ENCODE results near the gene TDRD7. TPM values are rescaled to one million over a fixed set of nuclear protein-coding genes. Genes with fewer than 3 reads are reported as not detected.

The TDRD7 gene
- total and polyA plus RNA-seq, 3 donors from 2014 or later, result 31.2 to 85.8 (median 32.2) TPM

GRCh38 chr9:97480174-97480573, 68.3 kb downstream of the TDRD7 start:
- intact Hi-C loops (cut with DNase I; ENCODE audit: low total_unique reads), result no loop called here
- no peak overlapping the region for H3K27ac ChIP-seq

GRCh38 chr9:97480749-97481148, 68.9 kb downstream of the TDRD7 start:
- no peak for DNase-seq
- no peak for TF ChIP-seq POLR2A (IDR thresholded peaks at IDR 0.05)
- no peak for TF ChIP-seq CTCF (IDR thresholded peaks at IDR 0.05)
- Histone ChIP-seq H3K4me1 (no peaks in the 10 kb centered on the region), H3K9me3 (no peaks in the 10 kb centered on the region), H3K27me3 (no peaks in the 10 kb centered on the region), H3K4me3 (no peak overlapping the region), H3K36me3 (ENCODE audit: low read depth, missing control alignments) (no peaks in the 10 kb centered on the region), H3K27ac (no peak overlapping the region)
- 65 to 79% methylated on average over 1 of the region's 1 CpG for WGBS, 2 donors
- intact Hi-C loops (cut with DNase I; ENCODE audit: low total_unique reads), result no loop called here

More at GRCh38 chr9:97480174-97480573, 68.3 kb downstream of the TDRD7 start:
- Histone ChIP-seq H3K27me3 (no peaks in the 10 kb centered on the region), H3K4me1 (no peaks in the 10 kb centered on the region), H3K36me3 (ENCODE audit: low read depth, missing control alignments) (no peaks in the 10 kb centered on the region), H3K4me3 (no peak overlapping the region), H3K9me3 (no peaks in the 10 kb centered on the region)
- WGBS, 2 donors, result 70 to 73% methylated on average over 1 of the region's 1 CpG
- no peak for DNase-seq
- no peak for TF ChIP-seq CTCF (IDR thresholded peaks at IDR 0.05)
- TF ChIP-seq POLR2A (IDR thresholded peaks at IDR 0.05), result no peak

GRCh38 chr9:97484134-97484533, 72.2 kb downstream of the TDRD7 start:
- no peaks in the 10 kb centered on the region for H3K4me1 ChIP-seq
- H3K27ac ChIP-seq, result no peak overlapping the region
- H3K9me3 ChIP-seq, result no peaks in the 10 kb centered on the region
- no peak for DNase-seq
- WGBS, 2 donors, result 100% methylated on average over 1 of the region's 1 CpG
- H3K27me3 ChIP-seq, result no peaks in the 10 kb centered on the region
- H3K4me3 ChIP-seq, result no peak overlapping the region
- TF ChIP-seq POLR2A (IDR thresholded peaks at IDR 0.05) (no peak), CTCF (IDR thresholded peaks at IDR 0.05) (no peak)
- H3K36me3 ChIP-seq (ENCODE audit: low read depth, missing control alignments), result no peaks in the 10 kb centered on the region
- intact Hi-C loops (cut with DNase I; ENCODE audit: low total_unique reads), result no loop called here

GRCh38 chr9:97487107-97487506, 75.2 kb downstream of the TDRD7 start:
- no peaks in the 10 kb centered on the region for H3K27me3 ChIP-seq
- no peak overlapping the region for H3K27ac ChIP-seq
- H3K9me3 ChIP-seq, result no peaks in the 10 kb centered on the region
- no peak overlapping the region for H3K4me3 ChIP-seq
- no peak for DNase-seq
- intact Hi-C loops (cut with DNase I; ENCODE audit: low total_unique reads), result no loop called here
- TF ChIP-seq POLR2A (IDR thresholded peaks at IDR 0.05) (no peak), CTCF (IDR thresholded peaks at IDR 0.05) (no peak)
- WGBS, 2 donors, result 90 to 94% methylated on average over 2 of the region's 2 CpGs
- H3K4me1 ChIP-seq, result no peaks in the 10 kb centered on the region
- no peaks in the 10 kb centered on the region for H3K36me3 ChIP-seq (ENCODE audit: low read depth, missing control alignments)

- H3K9me3 ChIP-seq, result no peaks in the 10 kb centered on the region
- H3K27me3 ChIP-seq, result no peaks in the 10 kb centered on the region
- WGBS, 2 donors, result 92 to 94% methylated on average over 1 of the region's 1 CpG
- DNase-seq, result no peak
- H3K27ac ChIP-seq, result no peak overlapping the region
- H3K36me3 ChIP-seq (ENCODE audit: low read depth, missing control alignments), result no peaks in the 10 kb centered on the region
- no peak for TF ChIP-seq POLR2A (IDR thresholded peaks at IDR 0.05)
- no peak for TF ChIP-seq CTCF (IDR thresholded peaks at IDR 0.05)
- H3K4me3 ChIP-seq, result no peak overlapping the region
- H3K4me1 ChIP-seq, result no peaks in the 10 kb centered on the region
- intact Hi-C loops (cut with DNase I; ENCODE audit: low total_unique reads), result no loop called here
These were observed 76.0 kb downstream of the TDRD7 start for GRCh38 chr9:97487861-97488260.
